GM12878 (cell line): ENCODE data around the gene GP2. TPM values are rescaled to one million over a fixed set of nuclear protein-coding genes. Genes with fewer than 3 reads are reported as not detected.

Experiments
- ATAC-seq: fragments of 200-7000 bp; cut with Tn5 transposase; 3 replicates; pipeline ENCODE4 v1.9.1; 2020; ENCODE audit warnings: mild to moderate bottlenecking, moderate library complexity
- BruUV-seq: library from RNA; stranded (reverse); fragments of 400-500 nt; replicated peaks from 2 replicates; lab custom pipeline; 2021; lab: Mats Ljungman, UMichigan
- CTCF ChIA-PET: fragments of 300-600 bp; sonication (Branson Sonifier 250); formaldehyde crosslinking; extraction: SDS; loops from one replicate; lab custom pipeline; 2021; ENCODE audit warnings: inconsistent platforms; lab: Yijun Ruan, JAX
- POLR2A ChIA-PET: fragments of 350-600 bp; formaldehyde crosslinking; extraction: SDS; loops from one replicate; lab custom pipeline; 2021; ENCODE audit warnings: inconsistent platforms; lab: Charles Lee
- RAD21 ChIA-PET: fragments of 300-600 bp; sonication (Branson Sonifier 250); formaldehyde crosslinking; loops from one replicate; lab custom pipeline; 2023; ENCODE audit warnings: antibody characterized with exemption; ENCODE audit not compliant: unreplicated experiment; lab: Charles Lee
- SMC1A ChIA-PET: fragments of 300-600 bp; sonication (Branson Sonifier 250); formaldehyde crosslinking; loops from one replicate; lab custom pipeline; 2023; ENCODE audit not compliant: unreplicated experiment, uncharacterized antibody; lab: Charles Lee
- DNase-seq: peaks from one replicate; pipeline ENCODE4 v3.0.0-alpha.2; 2011; ENCODE audit warnings: low read depth, low spot score
- FAIRE-seq: peaks from 3 replicates; lab custom pipeline; 2011; peaks lifted over from hg19 to GRCh38; lab: Jason Lieb, UNC
- H2AFZ ChIP-seq: 2 replicates; pipeline ENCODE4 v1.6.0; 2011; ENCODE audit warnings: low read depth, low read length, control low read depth; ENCODE audit not compliant: control insufficient read depth
- H3K27ac ChIP-seq: 2 replicates; pipeline ENCODE4 v1.5.1; 2011; ENCODE audit warnings: control low read depth; ENCODE audit not compliant: control insufficient read depth, insufficient read depth
- H3K27me3 ChIP-seq, 2 experiments: replicated peaks in 1 of 2; 2 replicates each; pipeline versions ENCODE4 v1.6.0 to v1.6.1; 2011; ENCODE audit warnings: low read length in 1 of 2; ENCODE audit not compliant: control insufficient read depth in 2 of 2, insufficient read depth in 2 of 2
- H3K36me3 ChIP-seq, 2 experiments: 2 replicates each; pipeline ENCODE4 v1.5.1; 2011; ENCODE audit warnings: low read length in 1 of 2; ENCODE audit not compliant: control insufficient read depth in 2 of 2, insufficient read depth in 2 of 2
- H3K4me1 ChIP-seq: 2 replicates; pipeline ENCODE4 v1.6.1; 2011; ENCODE audit warnings: mild to moderate bottlenecking, low read length, moderate library complexity, mixed read lengths; ENCODE audit not compliant: control insufficient read depth, insufficient read depth
- H3K4me2 ChIP-seq: 2 replicates; pipeline ENCODE4 v1.6.0; 2011; ENCODE audit warnings: control low read depth; ENCODE audit not compliant: control insufficient read depth, insufficient read depth
- H3K4me3 ChIP-seq: fragments of 200-600 bp; sonication (generic); 2 replicates; pipeline ENCODE4 v1.5.1; 2016
- H3K79me2 ChIP-seq: 2 replicates; pipeline ENCODE4 v1.6.0; 2011; ENCODE audit warnings: low read length; ENCODE audit not compliant: control insufficient read depth, insufficient read depth
- H3K9ac ChIP-seq: 2 replicates; pipeline ENCODE4 v1.8.0; 2011; ENCODE audit warnings: low read length, control low read depth, mixed read lengths; ENCODE audit not compliant: control insufficient read depth, insufficient read depth
- H3K9me3 ChIP-seq: replicated peaks from 3 replicates; pipeline ENCODE4 v1.5.1; 2011; ENCODE audit warnings: mild to moderate bottlenecking, low read length; ENCODE audit not compliant: control insufficient read depth, insufficient read depth
- H4K20me1 ChIP-seq: 2 replicates; pipeline ENCODE4 v1.6.0; 2011; ENCODE audit not compliant: control insufficient read depth, insufficient read depth
- BACH1 ChIP-seq: fragments of 450-650 bp; IDR thresholded peaks from 2 replicates; pipeline ENCODE4 v1.6.1; 2017; ENCODE audit warnings: mild to moderate bottlenecking, borderline replicate concordance
- BRCA1 ChIP-seq: IDR thresholded peaks from 2 replicates; pipeline ENCODE4 v1.6.1; 2011; ENCODE audit warnings: low read depth, low read length, improper control_type of control experiment
- CBX3 ChIP-seq: fragments of 200-600 bp; sonication (generic); IDR thresholded peaks from 2 replicates; pipeline ENCODE4 v1.6.1; 2016; ENCODE audit warnings: low read depth, borderline replicate concordance
- CREB1 ChIP-seq: IDR thresholded peaks from 2 replicates; pipeline ENCODE4 v1.6.1; 2012; ENCODE audit warnings: low read depth, mild to moderate bottlenecking, inconsistent platforms
- FOXM1 ChIP-seq: IDR thresholded peaks from 2 replicates; pipeline ENCODE4 v1.6.1; 2012; ENCODE audit warnings: low read depth, mild to moderate bottlenecking, inconsistent platforms, low read length, moderate library complexity
- NFXL1 ChIP-seq: fragments of 450-650 bp; IDR thresholded peaks from 2 replicates; pipeline ENCODE4 v1.6.1; 2017; ENCODE audit warnings: antibody characterized with exemption, mild to moderate bottlenecking, borderline replicate concordance
- NFYB ChIP-seq: IDR thresholded peaks from 2 replicates; pipeline ENCODE4 v1.6.1; 2011; ENCODE audit warnings: low read depth, mild to moderate bottlenecking, low read length, improper control_type of control experiment, moderate library complexity; ENCODE audit not compliant: insufficient read depth
- POU2F2 ChIP-seq: IDR thresholded peaks from 3 replicates; pipeline ENCODE4 v1.6.1; 2011; ENCODE audit warnings: low read depth, mild to moderate bottlenecking, low read length, borderline replicate concordance
- SIX5 ChIP-seq: IDR thresholded peaks from 2 replicates; pipeline ENCODE4 v1.6.1; 2011; ENCODE audit warnings: mild to moderate bottlenecking, low read depth, low read length, moderate library complexity; ENCODE audit not compliant: severe bottlenecking
- SMAD5 ChIP-seq: IDR thresholded peaks from 2 replicates; pipeline ENCODE4 v1.6.1; 2016; ENCODE audit warnings: antibody characterized with exemption, low read depth
- SMARCA5 ChIP-seq: fragments of 450-650 bp; IDR thresholded peaks from 2 replicates; pipeline ENCODE4 v1.6.1; 2017; ENCODE audit warnings: mild to moderate bottlenecking
- SREBF1 ChIP-seq: IDR thresholded peaks from 2 replicates; pipeline ENCODE4 v1.6.1; 2012; ENCODE audit warnings: mild to moderate bottlenecking, low read length
- TCF12 ChIP-seq: IDR thresholded peaks from 2 replicates; pipeline ENCODE4 v1.6.1; 2011; ENCODE audit warnings: low read depth, mild to moderate bottlenecking, low read length
- WRNIP1 ChIP-seq: IDR thresholded peaks from 2 replicates; pipeline ENCODE4 v1.6.1; 2011; ENCODE audit warnings: low read depth, low read length, improper control_type of control experiment, borderline replicate concordance
- ZNF217 ChIP-seq: fragments of 450-650 bp; IDR thresholded peaks from 2 replicates; pipeline ENCODE4 v1.6.1; 2017; ENCODE audit warnings: antibody characterized with exemption, mild to moderate bottlenecking
- ZNF24 ChIP-seq: fragments of 450-650 bp; IDR thresholded peaks from 2 replicates; pipeline ENCODE4 v1.6.1; 2017; ENCODE audit warnings: antibody characterized with exemption, mild to moderate bottlenecking
- WGBS: methylation state at CpG from one replicate; pipeline ENCODE4 v1.1.6; 2016; ENCODE audit warnings: low lambda C conversion rate; ENCODE audit not compliant: insufficient replicate concordance, insufficient coverage; ENCODE audit errors: missing lambda C conversion rate; 5-methylcytosine and 5-hydroxymethylcytosine counted together
- in situ Hi-C: fragments of 300-500 bp; cut with MboI; formaldehyde crosslinking; loops from 9 replicates; pipeline ENCODE4 v1.14.3; 2018; ENCODE audit warnings: mixed read lengths
- intact Hi-C: fragments of 100-400 bp; cut with micrococcal nuclease; formaldehyde crosslinking; loops from one replicate; pipeline ENCODE4 v1.14.2; 2022; ENCODE audit not compliant: unreplicated experiment
- polyA plus RNA-seq, 11 experiments: library from polyadenylated mRNA; depleted of rRNA in 4 of 11; unstranded in 6 of 11; stranded (reverse) in 5 of 11; fragments of >200 nt; fragmentation: Nextera tagmentation in 4 of 11; fragmentation: Illumina TruSeq in 1 of 11; extraction: Ambion mirVana in 4 of 11; extraction: Trizol in 1 of 11; gene quantifications; 1 replicate in 1 of 11; 2 replicates in 10 of 11; pipeline versions ENCODE4 v1.2.1 to v1.2.3, GENCODE V29; 2011 to 2016; ENCODE audit warnings: inconsistent platforms in 2 of 11, missing spikeins in 2 of 11, low read depth in 1 of 11
- total RNA-seq, 4 experiments: library from RNA; depleted of rRNA in 3 of 4; stranded (reverse); fragments of >200 nt in 3 of 4; fragmentation: Illumina TruSeq in 1 of 4; extraction: Trizol in 1 of 4; gene quantifications; 2 replicates each; pipeline versions ENCODE4 v1.2.1 to v1.2.3, GENCODE V29; 2013 to 2021
- TF ChIP-seq, protein P1 (sequence below): fragments of 450-650 bp; formaldehyde crosslinking; IDR thresholded peaks from 2 replicates; pipeline ENCODE4 v1.4.0; 2020; ENCODE audit warnings: mild to moderate bottlenecking, moderate library complexity
- TF ChIP-seq, protein P2 (sequence below): fragments of 150-350 bp; IDR thresholded peaks from 2 replicates; pipeline ENCODE4 v1.6.1; 2014; ENCODE audit warnings: mild to moderate bottlenecking, low read depth, low read length
- TF ChIP-seq, protein P3 (sequence below): fragments of 450-650 bp; IDR thresholded peaks from 2 replicates; pipeline ENCODE4 v1.6.1; 2017; ENCODE audit warnings: mild to moderate bottlenecking

The GP2 gene
- total and polyA plus RNA-seq, 10 of the 15 experiments (the other 5 are each of a cell fraction or from before 2014, with no cell fraction given) = 6.9 TPM; not detected in 9

DNA sequence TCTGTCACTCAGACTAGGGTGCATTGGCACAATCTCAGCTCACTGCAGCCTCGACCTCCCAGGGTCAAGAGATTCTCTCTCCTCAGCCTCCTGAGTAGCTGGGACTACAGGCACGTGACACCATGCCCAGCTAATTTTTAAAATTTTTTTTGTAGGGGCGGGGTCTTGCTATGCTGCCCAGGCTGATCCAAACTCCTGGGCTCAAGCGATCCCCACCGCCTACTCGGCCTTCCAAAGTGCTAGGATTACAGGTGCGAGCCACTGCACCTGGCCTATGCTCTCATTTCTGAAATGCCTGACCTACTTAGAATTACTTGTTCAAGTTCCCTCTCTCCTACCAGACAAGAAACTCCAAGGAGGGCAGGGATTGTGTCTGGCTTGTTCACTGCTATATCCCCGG lies 5.1 kb upstream of the GP2 start (continued):
- TF ChIP-seq, protein P1, sequence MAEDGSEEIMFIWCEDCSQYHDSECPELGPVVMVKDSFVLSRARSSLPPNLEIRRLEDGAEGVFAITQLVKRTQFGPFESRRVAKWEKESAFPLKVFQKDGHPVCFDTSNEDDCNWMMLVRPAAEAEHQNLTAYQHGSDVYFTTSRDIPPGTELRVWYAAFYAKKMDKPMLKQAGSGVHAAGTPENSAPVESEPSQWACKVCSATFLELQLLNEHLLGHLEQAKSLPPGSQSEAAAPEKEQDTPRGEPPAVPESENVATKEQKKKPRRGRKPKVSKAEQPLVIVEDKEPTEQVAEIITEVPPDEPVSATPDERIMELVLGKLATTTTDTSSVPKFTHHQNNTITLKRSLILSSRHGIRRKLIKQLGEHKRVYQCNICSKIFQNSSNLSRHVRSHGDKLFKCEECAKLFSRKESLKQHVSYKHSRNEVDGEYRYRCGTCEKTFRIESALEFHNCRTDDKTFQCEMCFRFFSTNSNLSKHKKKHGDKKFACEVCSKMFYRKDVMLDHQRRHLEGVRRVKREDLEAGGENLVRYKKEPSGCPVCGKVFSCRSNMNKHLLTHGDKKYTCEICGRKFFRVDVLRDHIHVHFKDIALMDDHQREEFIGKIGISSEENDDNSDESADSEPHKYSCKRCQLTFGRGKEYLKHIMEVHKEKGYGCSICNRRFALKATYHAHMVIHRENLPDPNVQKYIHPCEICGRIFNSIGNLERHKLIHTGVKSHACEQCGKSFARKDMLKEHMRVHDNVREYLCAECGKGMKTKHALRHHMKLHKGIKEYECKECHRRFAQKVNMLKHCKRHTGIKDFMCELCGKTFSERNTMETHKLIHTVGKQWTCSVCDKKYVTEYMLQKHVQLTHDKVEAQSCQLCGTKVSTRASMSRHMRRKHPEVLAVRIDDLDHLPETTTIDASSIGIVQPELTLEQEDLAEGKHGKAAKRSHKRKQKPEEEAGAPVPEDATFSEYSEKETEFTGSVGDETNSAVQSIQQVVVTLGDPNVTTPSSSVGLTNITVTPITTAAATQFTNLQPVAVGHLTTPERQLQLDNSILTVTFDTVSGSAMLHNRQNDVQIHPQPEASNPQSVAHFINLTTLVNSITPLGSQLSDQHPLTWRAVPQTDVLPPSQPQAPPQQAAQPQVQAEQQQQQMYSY (CRISPR knock-in tag) = no peak
- TF ChIP-seq BRCA1 (no peak), POU2F2 (no peak), SIX5 (no peak), CBX3 (no peak), ZNF217 (no peak)

DNA sequence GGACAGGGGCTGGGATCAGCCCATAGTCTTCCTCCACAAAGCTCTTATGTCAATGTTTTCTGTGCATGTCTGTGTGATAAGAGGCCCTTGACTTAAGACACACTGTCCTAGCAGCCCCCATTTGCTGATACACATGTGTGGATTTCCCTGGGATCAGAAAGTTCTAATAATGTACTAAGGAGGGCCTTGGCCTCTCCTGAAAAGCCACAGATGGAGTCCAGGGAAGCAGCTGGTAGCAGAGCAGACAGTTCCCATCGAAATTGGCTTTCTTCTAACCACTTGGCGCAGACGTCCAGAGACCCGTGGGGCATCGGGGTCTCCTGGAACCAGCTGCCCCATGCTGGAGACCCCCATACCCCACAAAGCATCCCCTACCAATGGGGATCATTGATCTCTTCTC lies 4.3 kb upstream of the GP2 start:
- SMC1A ChIA-PET = no interaction called here
- Histone ChIP-seq H3K4me2 (no peak overlapping the region), H3K79me2 (no peaks in the 10 kb centered on the region), H2AFZ (no peak overlapping the region), H3K9ac (no peak overlapping the region), H3K36me3 (no peaks in the 10 kb centered on the region), H3K9me3 (no peaks in the 10 kb centered on the region), H3K4me3 (no peak overlapping the region), H3K27ac (no peak overlapping the region), H3K27me3 (no peaks in the 10 kb centered on the region; a peak in 1 of 4 replicates), H4K20me1 (no peaks in the 10 kb centered on the region), H3K4me1 (no peaks in the 10 kb centered on the region)
- 52% methylated on average over 5 of the region's 5 CpGs for WGBS
- no peak for DNase-seq
- in situ Hi-C loops = no loop called here
- no TSS peak for BruUV-seq
- POLR2A ChIA-PET = no interaction called here
- intact Hi-C loops = no loop called here
- CTCF ChIA-PET = interaction anchor here (1.2 to 1.4 kb wide), 2 partner anchors 8 to 52 kb away, joined by 3 read pairs; no protein-coding TSS in a partner anchor
- ATAC-seq = no peak
- no peak for FAIRE-seq
- RAD21 ChIA-PET = no interaction called here
- TF ChIP-seq POU2F2 (no peak), BACH1 (no peak), NFXL1 (no peak), WRNIP1 (no peak), SMARCA5 (no peak), SMAD5 (no peak), ZNF24 (no peak), NFYB (no peak), TCF12 (no peak), SREBF1 (no peak), CREB1 (no peak), FOXM1 (no peak)
- TF ChIP-seq, protein P2, sequence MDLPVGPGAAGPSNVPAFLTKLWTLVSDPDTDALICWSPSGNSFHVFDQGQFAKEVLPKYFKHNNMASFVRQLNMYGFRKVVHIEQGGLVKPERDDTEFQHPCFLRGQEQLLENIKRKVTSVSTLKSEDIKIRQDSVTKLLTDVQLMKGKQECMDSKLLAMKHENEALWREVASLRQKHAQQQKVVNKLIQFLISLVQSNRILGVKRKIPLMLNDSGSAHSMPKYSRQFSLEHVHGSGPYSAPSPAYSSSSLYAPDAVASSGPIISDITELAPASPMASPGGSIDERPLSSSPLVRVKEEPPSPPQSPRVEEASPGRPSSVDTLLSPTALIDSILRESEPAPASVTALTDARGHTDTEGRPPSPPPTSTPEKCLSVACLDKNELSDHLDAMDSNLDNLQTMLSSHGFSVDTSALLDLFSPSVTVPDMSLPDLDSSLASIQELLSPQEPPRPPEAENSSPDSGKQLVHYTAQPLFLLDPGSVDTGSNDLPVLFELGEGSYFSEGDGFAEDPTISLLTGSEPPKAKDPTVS = no peak
- TF ChIP-seq, protein P3, sequence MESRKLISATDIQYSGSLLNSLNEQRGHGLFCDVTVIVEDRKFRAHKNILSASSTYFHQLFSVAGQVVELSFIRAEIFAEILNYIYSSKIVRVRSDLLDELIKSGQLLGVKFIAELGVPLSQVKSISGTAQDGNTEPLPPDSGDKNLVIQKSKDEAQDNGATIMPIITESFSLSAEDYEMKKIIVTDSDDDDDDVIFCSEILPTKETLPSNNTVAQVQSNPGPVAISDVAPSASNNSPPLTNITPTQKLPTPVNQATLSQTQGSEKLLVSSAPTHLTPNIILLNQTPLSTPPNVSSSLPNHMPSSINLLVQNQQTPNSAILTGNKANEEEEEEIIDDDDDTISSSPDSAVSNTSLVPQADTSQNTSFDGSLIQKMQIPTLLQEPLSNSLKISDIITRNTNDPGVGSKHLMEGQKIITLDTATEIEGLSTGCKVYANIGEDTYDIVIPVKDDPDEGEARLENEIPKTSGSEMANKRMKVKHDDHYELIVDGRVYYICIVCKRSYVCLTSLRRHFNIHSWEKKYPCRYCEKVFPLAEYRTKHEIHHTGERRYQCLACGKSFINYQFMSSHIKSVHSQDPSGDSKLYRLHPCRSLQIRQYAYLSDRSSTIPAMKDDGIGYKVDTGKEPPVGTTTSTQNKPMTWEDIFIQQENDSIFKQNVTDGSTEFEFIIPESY = no peak
